HepG2 (cell line): ENCODE data around the gene LRRC8D. TPM values are rescaled to one million over a fixed set of nuclear protein-coding genes. Genes with fewer than 3 reads are reported as not detected.

Experiments
- ATAC-seq: fragments of 200-7000 bp; cut with Tn5 transposase; 3 replicates; pipeline ENCODE4 v1.9.1; 2020; ENCODE audit warnings: mild to moderate bottlenecking, moderate library complexity
- BruUV-seq: library from RNA; stranded (reverse); fragments of 400-500 nt; replicated peaks from 2 replicates; lab custom pipeline; 2021; lab: Mats Ljungman, UMichigan
- CTCF ChIA-PET: fragments of 300-600 bp; formaldehyde crosslinking; extraction: SDS; loops from one replicate; lab custom pipeline; 2021; ENCODE audit warnings: low total read pairs, inconsistent platforms, low intra/inter-chr PET ratio; lab: Yijun Ruan, JAX
- POLR2A ChIA-PET: fragments of 350-600 bp; sonication (Branson Sonifier 250); formaldehyde crosslinking; loops from one replicate; lab custom pipeline; 2020; ENCODE audit warnings: antibody characterized with exemption, inconsistent platforms; lab: Yijun Ruan, JAX
- DNase-seq: peaks from one replicate; pipeline ENCODE4 v3.0.0-alpha.2; 2015; ENCODE audit warnings: low spot score
- FAIRE-seq: peaks from 3 replicates; lab custom pipeline; 2011; peaks lifted over from hg19 to GRCh38; lab: Jason Lieb, UNC
- H2AFZ ChIP-seq: one replicate; pipeline ENCODE4 v1.6.1; 2011; ENCODE audit warnings: low read length, inconsistent platforms
- H3K27ac ChIP-seq: fragments of 300-600 bp; 3 replicates; pipeline ENCODE4 v1.8.0; 2011; ENCODE audit warnings: mixed run types, mild to moderate bottlenecking, mixed read lengths, low read length, inconsistent platforms; ENCODE audit not compliant: insufficient read depth; ENCODE audit errors: extremely low read length
- H3K27me3 ChIP-seq, 2 experiments: fragments of 200-600 bp in 1 of 2; 2 replicates in 1 of 2; 3 replicates in 1 of 2; pipeline versions ENCODE4 v1.6.0 to v1.8.0; 2011; ENCODE audit warnings: low read length in 2 of 2, mild to moderate bottlenecking in 2 of 2, moderate library complexity in 2 of 2, inconsistent platforms in 1 of 2; ENCODE audit not compliant: insufficient read depth in 2 of 2, control insufficient read depth in 1 of 2
- H3K36me3 ChIP-seq, 2 experiments: fragments of 200-600 bp in 1 of 2; replicated peaks in 1 of 2; 2 replicates in 1 of 2; 3 replicates in 1 of 2; pipeline versions ENCODE4 v1.5.1 to v1.8.0; 2011; ENCODE audit warnings: low read length in 2 of 2, inconsistent platforms in 1 of 2; ENCODE audit not compliant: insufficient read depth in 2 of 2, control insufficient read depth in 1 of 2
- H3K4me1 ChIP-seq: 2 replicates; pipeline ENCODE4 v1.5.1; 2012; ENCODE audit warnings: low read length, inconsistent platforms; ENCODE audit not compliant: insufficient read depth
- H3K4me2 ChIP-seq: 2 replicates; pipeline ENCODE4 v1.6.0; 2011; ENCODE audit warnings: low read depth, low read length, inconsistent platforms
- H3K4me3 ChIP-seq, 3 experiments: fragments of 200-600 bp in 1 of 3; sonication (generic), shearing (Covaris generic) in 1 of 3; replicated peaks in 1 of 3; 2 replicates each; pipeline ENCODE4 v1.5.1; 2011 to 2016; ENCODE audit warnings: low read length in 3 of 3, inconsistent platforms in 2 of 3, low read depth in 2 of 3, mild to moderate bottlenecking in 2 of 3, control low read depth in 1 of 3, mixed read lengths in 1 of 3; ENCODE audit not compliant: insufficient read depth in 1 of 3
- H3K79me2 ChIP-seq: one replicate; pipeline ENCODE4 v1.6.1; 2011; ENCODE audit warnings: low read length, inconsistent platforms; ENCODE audit not compliant: insufficient read depth
- H3K9ac ChIP-seq: 2 replicates; pipeline ENCODE4 v1.6.0; 2011; ENCODE audit warnings: mild to moderate bottlenecking, low read depth, low read length, inconsistent platforms; ENCODE audit not compliant: insufficient read depth
- H3K9me3 ChIP-seq: 2 replicates; pipeline ENCODE4 v1.5.1; 2012; ENCODE audit warnings: mild to moderate bottlenecking, low read length
- H4K20me1 ChIP-seq: 2 replicates; pipeline ENCODE4 v1.6.0; 2011; ENCODE audit warnings: inconsistent platforms, mild to moderate bottlenecking, low read length, moderate library complexity; ENCODE audit not compliant: insufficient read depth
- ATF7 ChIP-seq, 2 experiments: fragments of 450-650 bp in 1 of 2; sonication (generic) in 1 of 2; formaldehyde crosslinking in 1 of 2; IDR thresholded peaks; 2 replicates each; pipeline versions ENCODE4 v1.4.0 to v1.6.1; 2016 to 2020; ENCODE audit warnings: antibody characterized with exemption in 1 of 2, mild to moderate bottlenecking in 1 of 2, missing genetic modification reagents in 1 of 2
- HDAC2 ChIP-seq: sonication (generic); formaldehyde crosslinking; IDR thresholded peaks from 2 replicates; pipeline ENCODE4 v1.4.0; 2020; ENCODE audit warnings: missing genetic modification reagents
- KLF15 ChIP-seq: sonication (generic); formaldehyde crosslinking; IDR thresholded peaks from 2 replicates; pipeline ENCODE4 v1.8.1; 2023; ENCODE audit warnings: borderline replicate concordance, mild to moderate bottlenecking, inconsistent platforms, missing genetic modification reagents, mixed read lengths
- MEF2D ChIP-seq: sonication (generic); formaldehyde crosslinking; IDR thresholded peaks from 2 replicates; pipeline ENCODE4 v1.5.1; 2020; ENCODE audit warnings: mild to moderate bottlenecking, missing genetic modification reagents
- MTF1 ChIP-seq: sonication (generic); formaldehyde crosslinking; IDR thresholded peaks from 2 replicates; pipeline ENCODE4 v1.5.0; 2020; ENCODE audit warnings: missing genetic modification reagents
- NFE2 ChIP-seq: sonication (generic); formaldehyde crosslinking; IDR thresholded peaks from 2 replicates; pipeline ENCODE4 v1.4.0; 2020; ENCODE audit warnings: missing genetic modification reagents
- NFRKB ChIP-seq: fragments of 450-650 bp; IDR thresholded peaks from 2 replicates; pipeline ENCODE4 v1.6.1; 2017
- NR1H2 ChIP-seq: sonication (generic); formaldehyde crosslinking; IDR thresholded peaks from 2 replicates; pipeline ENCODE4 v1.8.1; 2022; ENCODE audit warnings: low read depth, missing genetic modification reagents, borderline replicate concordance
- ZNF350 ChIP-seq: sonication (generic); formaldehyde crosslinking; IDR thresholded peaks from 2 replicates; pipeline ENCODE4 v1.4.0; 2020; ENCODE audit warnings: mild to moderate bottlenecking, low read depth, missing genetic modification reagents, borderline replicate concordance
- ZNF354B ChIP-seq: sonication (generic); formaldehyde crosslinking; IDR thresholded peaks from 2 replicates; pipeline ENCODE4 v1.8.0; 2022; ENCODE audit warnings: mild to moderate bottlenecking, missing genetic modification reagents
- ZNF775 ChIP-seq: sonication (generic); formaldehyde crosslinking; IDR thresholded peaks from 2 replicates; pipeline ENCODE4 v1.4.0; 2020; ENCODE audit warnings: missing genetic modification reagents, mild to moderate bottlenecking, moderate library complexity, borderline replicate concordance
- in situ Hi-C: cut with HindIII; loops from 2 replicates; pipeline ENCODE4 v1.10.0; 2017; ENCODE audit warnings: low pct_unique_long_range_greater_than_20kb; ENCODE audit not compliant: extremely low pct_ligation_motif_present
- intact Hi-C: fragments of 100-400 bp; cut with micrococcal nuclease; formaldehyde crosslinking; loops from one replicate; pipeline ENCODE4 v1.10.0; 2022; ENCODE audit not compliant: unreplicated experiment
- polyA plus RNA-seq, 8 experiments: library from polyadenylated mRNA; depleted of rRNA in 3 of 8; stranded (reverse) in 7 of 8; unstranded in 1 of 8; fragments of >200 nt; fragmentation: Illumina TruSeq in 4 of 8; extraction: Trizol in 4 of 8; gene quantifications; 2 replicates each; pipeline versions ENCODE4 v1.2.1 to v1.2.3, GENCODE V29; 2011 to 2016; ENCODE audit warnings: low read depth in 4 of 8, missing spikeins in 1 of 8, mixed read lengths in 1 of 8; ENCODE audit not compliant: insufficient read depth in 1 of 8
- total RNA-seq, 5 experiments: library from RNA; depleted of rRNA; stranded (reverse); fragments of >200 nt; fragmentation: Illumina TruSeq; extraction: Trizol; gene quantifications; 2 replicates each; pipeline ENCODE4 v1.2.3, GENCODE V29; 2016; ENCODE audit warnings: low read depth in 1 of 5
- TF ChIP-seq, protein P1 (sequence below): sonication (generic); formaldehyde crosslinking; IDR thresholded peaks from 2 replicates; pipeline ENCODE4 v1.8.0; 2022; ENCODE audit warnings: mild to moderate bottlenecking, missing genetic modification reagents; ENCODE audit not compliant: insufficient replicate concordance
- TF ChIP-seq, protein P2 (sequence below): sonication (generic); formaldehyde crosslinking; IDR thresholded peaks from 2 replicates; pipeline ENCODE4 v1.5.0; 2020; ENCODE audit warnings: mild to moderate bottlenecking, missing genetic modification reagents
- TF ChIP-seq, protein P3 (sequence below): sonication (generic); formaldehyde crosslinking; IDR thresholded peaks from 2 replicates; pipeline ENCODE4 v1.4.0; 2020; ENCODE audit warnings: missing genetic modification reagents

Gene LRRC8D
- total and polyA plus RNA-seq, 2 of the 13 experiments (the other 11 are each of a cell fraction or from before 2014, with no cell fraction given): 29.9 to 45.5 TPM

DNA sequence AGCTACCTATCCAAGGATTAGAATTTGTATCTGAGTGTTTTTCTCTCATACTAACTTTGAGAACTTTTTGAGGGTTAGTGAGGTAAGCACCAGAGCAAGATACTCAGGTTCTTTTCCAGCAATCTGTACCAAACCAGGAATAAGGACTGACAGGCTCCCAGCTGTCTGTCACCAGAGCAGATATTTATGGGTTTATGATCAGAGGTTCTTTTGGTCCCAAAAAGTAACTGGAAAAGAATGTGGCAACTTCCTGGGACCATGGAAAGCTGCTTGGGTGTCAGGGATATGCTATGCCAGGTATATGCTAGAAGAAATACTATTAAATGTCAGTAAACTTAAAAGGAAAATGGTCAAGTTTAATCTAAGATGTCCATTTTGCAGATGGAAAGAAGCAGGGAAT is 98.3 kb downstream of the LRRC8D start:
- ChIA-PET CTCF (no interaction called here), POLR2A (no interaction called here)
- intact Hi-C loops: no loop called here
- ATAC-seq (no peak), DNase-seq (no peak), FAIRE-seq (no peak)
- no peak overlapping the region for H3K9ac ChIP-seq
- no peak overlapping the region for H2AFZ ChIP-seq
- peaks cover 24% of the 10 kb centered on the region for H3K79me2 ChIP-seq
- H3K27ac ChIP-seq: no peak overlapping the region
- H3K4me3 ChIP-seq: no peak overlapping the region
- no TSS peak for BruUV-seq
- no peaks in the 10 kb centered on the region for H3K4me1 ChIP-seq
- H4K20me1 ChIP-seq: no peaks in the 10 kb centered on the region
- in situ Hi-C loops: no loop called here
- H3K9me3 ChIP-seq: no peaks in the 10 kb centered on the region
- peaks cover 2 to 10% of the 10 kb centered on the region in 2 experiments; a peak in 4 of 5 replicates for H3K36me3 ChIP-seq
- H3K4me2 ChIP-seq: no peak overlapping the region
- H3K27me3 ChIP-seq: no peaks in the 10 kb centered on the region
- TF ChIP-seq ZNF775: no peak
- TF ChIP-seq, protein P1, sequence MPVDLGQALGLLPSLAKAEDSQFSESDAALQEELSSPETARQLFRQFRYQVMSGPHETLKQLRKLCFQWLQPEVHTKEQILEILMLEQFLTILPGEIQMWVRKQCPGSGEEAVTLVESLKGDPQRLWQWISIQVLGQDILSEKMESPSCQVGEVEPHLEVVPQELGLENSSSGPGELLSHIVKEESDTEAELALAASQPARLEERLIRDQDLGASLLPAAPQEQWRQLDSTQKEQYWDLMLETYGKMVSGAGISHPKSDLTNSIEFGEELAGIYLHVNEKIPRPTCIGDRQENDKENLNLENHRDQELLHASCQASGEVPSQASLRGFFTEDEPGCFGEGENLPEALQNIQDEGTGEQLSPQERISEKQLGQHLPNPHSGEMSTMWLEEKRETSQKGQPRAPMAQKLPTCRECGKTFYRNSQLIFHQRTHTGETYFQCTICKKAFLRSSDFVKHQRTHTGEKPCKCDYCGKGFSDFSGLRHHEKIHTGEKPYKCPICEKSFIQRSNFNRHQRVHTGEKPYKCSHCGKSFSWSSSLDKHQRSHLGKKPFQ (CRISPR knock-in tag): no peak
- TF ChIP-seq, protein P2, sequence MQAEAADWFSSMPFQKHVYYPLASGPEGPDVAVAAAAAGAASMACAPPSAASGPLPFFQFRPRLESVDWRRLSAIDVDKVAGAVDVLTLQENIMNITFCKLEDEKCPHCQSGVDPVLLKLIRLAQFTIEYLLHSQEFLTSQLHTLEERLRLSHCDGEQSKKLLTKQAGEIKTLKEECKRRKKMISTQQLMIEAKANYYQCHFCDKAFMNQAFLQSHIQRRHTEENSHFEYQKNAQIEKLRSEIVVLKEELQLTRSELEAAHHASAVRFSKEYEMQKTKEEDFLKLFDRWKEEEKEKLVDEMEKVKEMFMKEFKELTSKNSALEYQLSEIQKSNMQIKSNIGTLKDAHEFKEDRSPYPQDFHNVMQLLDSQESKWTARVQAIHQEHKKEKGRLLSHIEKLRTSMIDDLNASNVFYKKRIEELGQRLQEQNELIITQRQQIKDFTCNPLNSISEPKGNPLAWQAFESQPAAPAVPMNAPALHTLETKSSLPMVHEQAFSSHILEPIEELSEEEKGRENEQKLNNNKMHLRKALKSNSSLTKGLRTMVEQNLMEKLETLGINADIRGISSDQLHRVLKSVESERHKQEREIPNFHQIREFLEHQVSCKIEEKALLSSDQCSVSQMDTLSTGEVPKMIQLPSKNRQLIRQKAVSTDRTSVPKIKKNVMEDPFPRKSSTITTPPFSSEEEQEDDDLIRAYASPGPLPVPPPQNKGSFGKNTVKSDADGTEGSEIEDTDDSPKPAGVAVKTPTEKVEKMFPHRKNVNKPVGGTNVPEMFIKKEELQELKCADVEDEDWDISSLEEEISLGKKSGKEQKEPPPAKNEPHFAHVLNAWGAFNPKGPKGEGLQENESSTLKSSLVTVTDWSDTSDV: no peak
- TF ChIP-seq ZNF354B (CRISPR knock-in tag): no peak
- TF ChIP-seq HDAC2 (CRISPR knock-in tag): no peak
- TF ChIP-seq NFRKB: no peak
- no peak for TF ChIP-seq NFE2 (CRISPR knock-in tag)
- no peak for TF ChIP-seq NR1H2 (CRISPR knock-in tag)
- TF ChIP-seq ATF7 (IDR thresholded peaks at IDR 0.05): no peak
- TF ChIP-seq ATF7 (CRISPR knock-in tag; IDR thresholded peaks at IDR 0.05): no peak
- no peak for TF ChIP-seq MEF2D
- TF ChIP-seq, protein P3, sequence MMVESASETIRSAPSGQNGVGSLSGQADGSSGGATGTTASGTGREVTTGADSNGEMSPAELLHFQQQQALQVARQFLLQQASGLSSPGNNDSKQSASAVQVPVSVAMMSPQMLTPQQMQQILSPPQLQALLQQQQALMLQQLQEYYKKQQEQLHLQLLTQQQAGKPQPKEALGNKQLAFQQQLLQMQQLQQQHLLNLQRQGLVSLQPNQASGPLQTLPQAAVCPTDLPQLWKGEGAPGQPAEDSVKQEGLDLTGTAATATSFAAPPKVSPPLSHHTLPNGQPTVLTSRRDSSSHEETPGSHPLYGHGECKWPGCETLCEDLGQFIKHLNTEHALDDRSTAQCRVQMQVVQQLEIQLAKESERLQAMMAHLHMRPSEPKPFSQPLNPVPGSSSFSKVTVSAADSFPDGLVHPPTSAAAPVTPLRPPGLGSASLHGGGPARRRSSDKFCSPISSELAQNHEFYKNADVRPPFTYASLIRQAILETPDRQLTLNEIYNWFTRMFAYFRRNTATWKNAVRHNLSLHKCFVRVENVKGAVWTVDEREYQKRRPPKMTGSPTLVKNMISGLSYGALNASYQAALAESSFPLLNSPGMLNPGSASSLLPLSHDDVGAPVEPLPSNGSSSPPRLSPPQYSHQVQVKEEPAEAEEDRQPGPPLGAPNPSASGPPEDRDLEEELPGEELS (CRISPR knock-in tag): no peak
- TF ChIP-seq ZNF350 (CRISPR knock-in tag): no peak
- no peak for TF ChIP-seq MTF1 (CRISPR knock-in tag)
- TF ChIP-seq KLF15 (CRISPR knock-in tag): no peak
- TF ChIP-seq, all 625 proteins: peak for 0
